NT2/D1 (cell line): ENCODE results near the gene SLC2A6.

Experiments
- DNase-seq: peaks from one replicate; pipeline ENCODE4 v3.0.0-alpha.2; 2011; ENCODE audit warnings: low read depth, low spot score
- H3K27me3 ChIP-seq: 2 replicates; pipeline ENCODE4 v1.6.0; 2011; ENCODE audit warnings: mild to moderate bottlenecking; ENCODE audit not compliant: insufficient read length, insufficient read depth
- H3K36me3 ChIP-seq: 2 replicates; pipeline ENCODE4 v1.6.1; 2011; ENCODE audit warnings: mild to moderate bottlenecking, low read length, mixed read lengths; ENCODE audit not compliant: insufficient read depth, insufficient read length
- H3K4me1 ChIP-seq: 2 replicates; pipeline ENCODE4 v1.5.1; 2011; ENCODE audit not compliant: insufficient read depth, insufficient read length
- H3K4me3 ChIP-seq: 2 replicates; pipeline ENCODE4 v1.5.1; 2011; ENCODE audit warnings: low read depth; ENCODE audit not compliant: insufficient read length
- H3K9ac ChIP-seq: 2 replicates; pipeline ENCODE4 v1.6.0; 2011; ENCODE audit warnings: low read depth; ENCODE audit not compliant: insufficient read length
- H3K9me3 ChIP-seq: 2 replicates; pipeline ENCODE4 v1.5.1; 2011; ENCODE audit warnings: mild to moderate bottlenecking, low read length; ENCODE audit not compliant: insufficient read depth
- SUZ12 ChIP-seq: IDR thresholded peaks from 2 replicates; pipeline ENCODE4 v1.6.1; 2011; ENCODE audit not compliant: insufficient read length, insufficient read depth; ENCODE audit errors: extremely low read depth
- YY1 ChIP-seq: IDR thresholded peaks from 2 replicates; pipeline ENCODE4 v1.6.1; 2011; ENCODE audit not compliant: insufficient read length, insufficient read depth
- ZNF274 ChIP-seq: IDR thresholded peaks from 2 replicates; pipeline ENCODE4 v1.6.1; 2011; ENCODE audit warnings: mild to moderate bottlenecking, low read depth, low read length

SLC2A6 gene

DNA sequence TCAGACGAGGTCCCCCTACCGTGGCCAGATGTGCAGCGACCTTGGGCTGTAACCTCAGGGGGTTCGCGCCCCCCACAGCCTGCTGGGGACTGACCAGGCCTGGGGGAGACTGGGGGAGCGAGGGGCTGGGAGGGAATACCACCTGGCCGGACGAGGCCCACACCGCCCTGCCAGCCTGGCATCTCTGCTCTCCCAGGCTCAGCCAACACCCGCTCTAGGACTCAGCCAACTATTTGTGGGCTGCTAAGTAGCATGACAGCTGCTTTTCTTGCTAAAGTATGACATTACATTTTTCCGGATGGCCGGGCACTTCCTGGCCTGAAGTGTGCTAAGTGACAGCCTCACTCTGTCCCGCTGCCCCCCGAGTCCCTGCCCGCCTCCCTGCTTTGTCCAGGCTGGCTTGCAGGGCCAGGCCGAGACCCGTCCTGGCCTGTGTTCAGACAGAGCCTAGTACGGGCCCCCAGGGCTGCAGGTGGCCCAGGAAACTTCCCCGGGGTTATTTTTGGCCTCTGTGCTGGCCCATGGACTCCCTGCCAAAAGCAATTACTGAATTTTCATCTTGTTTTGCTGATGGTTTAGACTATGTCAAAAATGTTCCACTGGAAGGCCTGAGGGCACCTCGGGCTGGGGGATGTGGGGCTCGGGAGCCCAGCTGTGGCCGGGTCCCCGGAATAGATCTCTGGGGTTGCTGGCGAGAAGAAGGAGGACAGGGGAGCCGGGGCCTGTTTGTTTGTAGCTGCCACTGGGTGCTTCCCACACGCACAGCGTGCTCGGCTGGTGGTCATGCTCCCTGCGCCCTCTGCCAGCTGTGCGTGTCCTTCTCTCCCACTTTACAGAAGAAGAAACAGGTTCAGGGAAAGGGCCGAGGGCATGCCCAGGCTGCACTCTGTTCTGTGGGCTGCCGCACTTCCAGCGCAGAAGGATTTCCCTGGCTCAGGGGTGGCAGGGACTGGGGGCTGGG, 13.4 kb upstream of the SLC2A6 start:
- Histone ChIP-seq H3K4me1 (peaks cover 19% of the 10 kb centered on the region), H3K36me3 (no peaks in the 10 kb centered on the region), H3K27me3 (peaks cover 2% of the 10 kb centered on the region), H3K9me3 (no peaks in the 10 kb centered on the region), H3K9ac (peak overlapping the region; percentile 9), H3K4me3 (no peak overlapping the region)
- TF ChIP-seq SUZ12, result no peak
- no peak for TF ChIP-seq YY1
- TF ChIP-seq ZNF274, result no peak
- no peak for DNase-seq

DNA sequence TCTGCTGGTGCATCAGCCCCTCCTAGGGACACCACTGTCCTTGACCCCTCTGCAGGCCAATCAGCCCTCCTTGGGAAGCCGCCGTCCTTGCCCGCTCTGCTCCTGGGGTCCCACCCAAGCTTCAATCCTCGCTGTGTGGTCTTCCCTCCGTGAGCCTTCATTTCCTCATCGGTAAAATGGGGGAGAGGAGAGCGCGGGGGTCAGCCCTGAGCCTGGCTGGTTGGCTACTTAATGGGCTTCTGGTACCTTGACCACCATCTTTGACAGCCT, 12.7 kb upstream of the SLC2A6 start:
- Histone ChIP-seq H3K4me3 (no peak overlapping the region), H3K36me3 (no peaks in the 10 kb centered on the region), H3K9ac (no peak overlapping the region), H3K4me1 (peaks cover 19% of the 10 kb centered on the region), H3K27me3 (peaks cover 2% of the 10 kb centered on the region), H3K9me3 (no peaks in the 10 kb centered on the region)
- TF ChIP-seq ZNF274 (no peak), YY1 (no peak), SUZ12 (no peak)
- DNase-seq, result no peak

DNA sequence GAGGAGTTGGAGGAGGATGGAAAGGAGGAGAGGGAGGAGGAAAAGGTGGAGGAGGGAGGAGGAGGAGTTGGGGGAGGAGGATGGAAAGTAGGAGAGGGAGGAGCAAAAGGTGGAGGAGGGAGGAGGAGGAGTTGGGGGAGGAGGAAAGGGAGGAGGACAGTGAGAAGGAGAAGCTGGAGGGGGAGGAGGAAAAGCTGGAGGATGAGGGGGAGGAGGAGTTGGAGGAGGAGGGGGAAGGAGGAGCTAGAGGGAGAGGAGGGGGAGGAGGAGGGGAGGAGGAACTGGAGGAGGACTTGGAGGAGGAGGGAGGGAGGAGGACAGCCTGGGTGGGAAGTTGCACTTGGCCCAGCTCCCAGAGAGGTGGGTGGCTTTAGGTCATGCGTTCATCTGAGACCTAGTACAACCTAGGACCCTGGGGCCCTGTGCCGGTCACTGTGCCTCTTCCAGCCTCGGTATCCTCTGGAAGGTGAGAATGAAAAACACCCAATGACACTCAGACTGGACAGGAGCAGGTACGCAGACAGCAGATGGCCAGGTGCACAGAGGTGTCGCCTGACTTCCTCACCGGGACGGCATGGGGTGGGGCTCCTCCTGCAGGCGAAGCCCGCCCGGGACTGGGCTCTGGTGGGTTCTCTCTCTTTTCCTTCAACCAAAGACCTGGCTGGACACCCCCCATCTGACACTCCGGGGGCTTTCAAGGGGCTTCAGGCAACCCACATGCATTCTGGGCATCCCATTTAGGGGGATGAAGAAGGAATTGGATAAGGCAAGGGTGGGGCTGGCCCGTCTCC, 12.2 kb upstream of the SLC2A6 start:
- TF ChIP-seq YY1 (no peak), SUZ12 (no peak), ZNF274 (no peak)
- no peaks in the 10 kb centered on the region for H3K9me3 ChIP-seq
- H3K4me1 ChIP-seq, result peaks cover 16% of the 10 kb centered on the region
- H3K9ac ChIP-seq, result no peak overlapping the region
- H3K27me3 ChIP-seq, result no peaks in the 10 kb centered on the region
- no peaks in the 10 kb centered on the region for H3K36me3 ChIP-seq
- DNase-seq, result no peak
- no peak overlapping the region for H3K4me3 ChIP-seq

DNA sequence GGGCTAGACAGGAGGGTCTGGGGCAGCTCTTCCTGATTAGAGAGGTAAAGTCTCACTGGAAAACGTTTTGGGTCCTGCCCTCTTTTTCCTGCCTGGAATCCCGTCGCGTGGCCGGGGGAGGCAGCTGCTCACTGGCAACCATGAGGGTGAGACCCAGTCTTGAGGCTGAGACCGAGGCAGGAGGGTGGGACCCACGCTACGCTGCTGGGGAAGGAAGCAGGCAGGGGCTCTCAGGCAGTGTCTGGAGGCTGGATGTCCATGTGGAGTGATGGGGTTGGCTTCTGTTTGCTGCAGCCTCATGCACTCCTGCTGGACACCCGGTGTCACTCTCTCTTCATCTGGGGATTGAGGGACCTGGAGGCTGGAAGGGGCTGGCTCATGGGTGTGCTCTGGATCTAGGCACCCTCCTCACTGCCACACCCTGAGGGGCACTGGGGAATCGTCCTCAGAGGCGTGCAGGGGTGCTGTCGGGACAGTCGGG, 11.3 kb upstream of the SLC2A6 start:
- Histone ChIP-seq H3K27me3 (no peaks in the 10 kb centered on the region), H3K9ac (peak overlapping the region; percentile 8), H3K36me3 (no peaks in the 10 kb centered on the region), H3K9me3 (no peaks in the 10 kb centered on the region), H3K4me3 (no peak overlapping the region), H3K4me1 (peaks cover 16% of the 10 kb centered on the region)
- DNase-seq, result no peak
- TF ChIP-seq SUZ12 (no peak), YY1 (no peak), ZNF274 (no peak)

DNA sequence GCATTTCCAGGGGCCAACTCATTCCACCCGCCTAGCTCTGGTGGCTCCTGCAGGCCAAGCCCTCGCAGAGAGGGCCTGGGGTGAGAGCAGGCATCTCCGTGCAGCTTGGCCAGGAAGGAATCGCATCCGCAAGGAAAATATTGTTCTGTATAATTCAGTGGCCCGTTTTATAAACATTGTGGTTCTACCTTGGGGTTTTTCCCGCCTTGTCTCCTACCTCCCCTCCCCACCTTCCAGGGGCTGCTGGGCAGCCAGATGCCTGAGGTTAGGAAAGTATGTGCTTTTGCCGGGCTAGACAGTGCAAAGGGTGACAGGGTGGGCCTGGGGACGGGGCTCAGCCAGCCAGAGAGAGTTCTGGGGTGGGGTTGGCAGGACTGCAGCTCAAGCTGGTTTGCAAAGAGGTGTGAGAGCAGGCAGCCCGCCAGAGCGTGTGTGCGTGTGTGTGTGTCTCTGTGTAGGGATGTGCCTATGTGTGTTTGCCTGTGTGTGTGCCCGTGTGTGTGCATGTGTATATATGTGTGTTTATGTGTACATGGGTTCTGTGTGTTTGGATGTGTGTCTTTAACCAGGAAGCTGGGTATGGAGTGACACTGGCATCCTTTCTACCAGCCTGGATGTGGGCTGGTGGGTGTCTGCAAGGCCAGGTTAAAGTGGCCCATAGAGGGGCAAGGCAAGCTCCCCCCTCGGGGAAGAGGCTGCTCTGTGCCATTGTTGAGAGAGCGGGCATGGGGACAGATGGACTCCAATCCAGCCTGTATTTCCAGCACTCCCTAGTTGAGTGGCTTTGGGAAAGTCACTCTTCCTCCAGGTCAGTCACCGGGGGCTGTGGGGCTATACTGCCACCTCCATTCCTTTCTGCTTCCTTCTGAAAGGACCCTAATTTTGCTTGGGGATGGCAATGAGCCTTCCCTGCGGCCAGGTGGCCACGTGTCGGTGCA, 10.6 kb upstream of the SLC2A6 start:
- H3K27me3 ChIP-seq, result no peaks in the 10 kb centered on the region
- no peak for DNase-seq
- H3K36me3 ChIP-seq, result no peaks in the 10 kb centered on the region
- H3K9me3 ChIP-seq, result no peaks in the 10 kb centered on the region
- no peak overlapping the region for H3K9ac ChIP-seq
- H3K4me1 ChIP-seq, result peaks cover 22% of the 10 kb centered on the region
- no peak overlapping the region for H3K4me3 ChIP-seq
- no peak for TF ChIP-seq ZNF274
- TF ChIP-seq YY1, result no peak
- no peak for TF ChIP-seq SUZ12

DNA sequence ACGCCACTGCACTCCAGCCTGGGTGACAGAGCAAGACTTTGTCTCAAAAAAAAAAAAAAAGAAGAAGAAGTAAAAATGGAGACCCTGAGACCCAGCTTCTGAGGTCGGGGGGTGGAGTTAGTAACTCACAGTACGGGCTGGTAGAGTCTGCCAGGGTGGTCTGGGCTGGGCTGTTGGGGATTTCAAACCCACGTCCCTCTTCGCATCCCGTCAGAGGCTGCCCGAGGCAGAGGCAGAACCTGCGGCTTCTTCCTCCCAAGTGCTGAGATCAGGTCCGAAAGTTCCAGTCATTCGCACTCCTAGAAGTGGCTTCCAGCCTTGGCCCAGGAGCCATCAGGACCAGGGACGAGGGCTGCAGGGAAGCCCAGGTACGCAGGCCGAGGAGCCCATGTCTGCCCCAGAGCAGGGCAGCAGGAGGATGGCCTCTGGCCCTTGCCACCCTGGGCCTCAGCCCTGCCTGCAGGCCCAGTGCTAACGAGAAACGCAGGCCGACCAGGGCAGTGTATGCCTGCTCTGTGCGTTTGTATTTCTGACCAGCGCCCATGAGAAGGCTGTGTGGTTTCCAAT, 9.9 kb upstream of the SLC2A6 start:
- no peaks in the 10 kb centered on the region for H3K27me3 ChIP-seq
- TF ChIP-seq SUZ12, result no peak
- TF ChIP-seq YY1, result no peak
- TF ChIP-seq ZNF274, result no peak
- no peak for DNase-seq
- no peaks in the 10 kb centered on the region for H3K9me3 ChIP-seq
- H3K4me1 ChIP-seq, result peaks cover 22% of the 10 kb centered on the region
- H3K4me3 ChIP-seq, result no peak overlapping the region
- H3K36me3 ChIP-seq, result no peaks in the 10 kb centered on the region
- H3K9ac ChIP-seq, result no peak overlapping the region
